Lung (tissue), 12 donors: ENCODE results near the gene CALD1. TPM values are rescaled to one million over a fixed set of nuclear protein-coding genes. Genes with fewer than 3 reads are reported as not detected.

Experiments used
- ATAC-seq: fragments of 200-7000 bp; cut with Tn5 transposase; one replicate; pipeline ENCODE4 v1.9.1; 2020; ENCODE audit warnings: moderate number of reproducible peaks; ENCODE audit not compliant: insufficient read depth, low FRiP score
- DNase-seq, 3 donors: peaks; one replicate each; pipeline ENCODE4 v3.0.0-alpha.2; 2013 to 2017
- H3K27ac ChIP-seq, 2 donors: one replicate each; pipeline ENCODE4 v1.5.1; 2013; ENCODE audit warnings: mild to moderate bottlenecking in 2 of 2, moderate library complexity in 2 of 2, control low read depth in 1 of 2, inconsistent platforms in 1 of 2, low read depth in 1 of 2, low read length in 1 of 2
- H3K27me3 ChIP-seq, 3 donors: one replicate each; pipeline ENCODE4 v1.5.1; 2013; ENCODE audit warnings: low read length in 2 of 3; ENCODE audit not compliant: control insufficient read depth in 3 of 3, insufficient read depth in 3 of 3
- H3K36me3 ChIP-seq, 4 donors: one replicate each; pipeline ENCODE4 v1.5.1; 2013; ENCODE audit warnings: low read length in 4 of 4, mild to moderate bottlenecking in 1 of 4, moderate library complexity in 1 of 4; ENCODE audit not compliant: control insufficient read depth in 4 of 4, insufficient read depth in 4 of 4
- H3K4me1 ChIP-seq, 5 donors: one replicate each; pipeline ENCODE4 v1.5.1; 2013; ENCODE audit warnings: low read length in 5 of 5, mild to moderate bottlenecking in 2 of 5, moderate library complexity in 1 of 5; ENCODE audit not compliant: control insufficient read depth in 5 of 5, insufficient read depth in 5 of 5
- H3K4me3 ChIP-seq: one replicate; pipeline ENCODE4 v1.5.1; 2013; ENCODE audit warnings: mild to moderate bottlenecking, control low read depth, moderate library complexity
- H3K9ac ChIP-seq, 2 donors: one replicate each; pipeline ENCODE4 v1.5.1; 2013; ENCODE audit warnings: low read length in 2 of 2, control low read depth in 1 of 2; ENCODE audit not compliant: insufficient read depth in 1 of 2
- H3K9me3 ChIP-seq, 4 donors: one replicate each; pipeline ENCODE4 v1.5.1; 2013; ENCODE audit warnings: low read length in 3 of 4, mild to moderate bottlenecking in 1 of 4, moderate library complexity in 1 of 4; ENCODE audit not compliant: control insufficient read depth in 4 of 4, insufficient read depth in 3 of 4
- CTCF ChIP-seq: IDR thresholded peaks from 2 replicates; pipeline ENCODE4 v1.5.1; 2012; ENCODE audit warnings: mild to moderate bottlenecking; ENCODE audit errors: control extremely low read depth, extremely low read depth
- WGBS, 2 donors: extraction: QIAGEN DNeasy Blood & Tissue Kit; methylation state at CpG; one replicate each; pipeline ENCODE4 v1.1.7; 2013; 5-methylcytosine and 5-hydroxymethylcytosine counted together
- polyA plus RNA-seq, 2 donors: library from polyadenylated mRNA; stranded (reverse); fragments of 200-250 nt; gene quantifications; one replicate each; pipeline ENCODE4 v1.2.1, GENCODE V29; 2013
- total RNA-seq, 2 donors: library from RNA; depleted of rRNA in 1 of 2; stranded (reverse); fragments of >200 nt in 1 of 2; gene quantifications; one replicate each; pipeline ENCODE4 v1.2.1, GENCODE V29; 2014 to 2021
- donor health status: control.
- donor health status: control.
- donor health status: Bipolar disorder and iron deficiency.
- donor health status: healthy.
- donor health status: DM: yes; HTN: yes; CAD: no.

Gene CALD1
- total and polyA plus RNA-seq, 4 donors: 56.4 to 173 (median 92.0) TPM

DNA sequence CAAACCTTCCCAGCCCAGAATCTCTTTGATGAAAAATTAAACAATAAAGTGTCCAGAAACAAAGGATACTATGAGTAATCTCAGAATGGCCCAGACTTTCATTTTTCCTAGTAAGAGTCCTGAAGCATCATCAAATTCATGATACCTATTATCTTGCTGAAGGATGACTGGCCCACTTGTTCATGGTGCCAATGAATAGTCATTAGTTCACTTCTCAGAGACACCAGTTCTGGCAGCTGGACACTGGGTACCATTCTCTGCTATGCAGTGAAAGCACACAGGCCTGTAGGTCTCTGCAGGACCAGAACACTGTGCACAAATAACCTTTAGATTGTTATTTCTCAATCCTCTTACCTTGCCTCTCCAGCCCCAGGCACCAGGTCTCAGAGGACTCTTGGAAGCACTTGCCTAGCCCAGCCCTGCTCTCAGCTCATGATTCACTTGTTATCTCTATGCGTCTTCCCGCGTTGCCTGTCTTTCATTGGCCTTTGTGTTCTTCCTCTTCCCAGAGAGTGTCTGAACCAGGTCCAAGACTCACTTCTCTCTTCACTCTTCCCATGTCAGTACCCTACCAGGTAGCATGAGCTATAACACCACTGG, 108.8 kb downstream of the CALD1 start:
- H3K27ac ChIP-seq: peak overlapping the region in 1 of 2 donors; percentile 62
- ATAC-seq (no peak), DNase-seq (no peak)
- 28 to 67% methylated on average over 3 of the region's 3 CpGs for WGBS, 2 donors
- no peak for TF ChIP-seq CTCF
- H3K27me3 ChIP-seq: no peaks in the 10 kb centered on the region
- peaks cover 11 to 44% (median 31%) of the 10 kb centered on the region in 5 donors for H3K4me1 ChIP-seq
- H3K36me3 ChIP-seq: peaks cover 0 to 4% (median 0%) of the 10 kb centered on the region in 4 donors
- H3K4me3 ChIP-seq: no peak overlapping the region
- no peak overlapping the region for H3K9ac ChIP-seq
- no peaks in the 10 kb centered on the region for H3K9me3 ChIP-seq

DNA sequence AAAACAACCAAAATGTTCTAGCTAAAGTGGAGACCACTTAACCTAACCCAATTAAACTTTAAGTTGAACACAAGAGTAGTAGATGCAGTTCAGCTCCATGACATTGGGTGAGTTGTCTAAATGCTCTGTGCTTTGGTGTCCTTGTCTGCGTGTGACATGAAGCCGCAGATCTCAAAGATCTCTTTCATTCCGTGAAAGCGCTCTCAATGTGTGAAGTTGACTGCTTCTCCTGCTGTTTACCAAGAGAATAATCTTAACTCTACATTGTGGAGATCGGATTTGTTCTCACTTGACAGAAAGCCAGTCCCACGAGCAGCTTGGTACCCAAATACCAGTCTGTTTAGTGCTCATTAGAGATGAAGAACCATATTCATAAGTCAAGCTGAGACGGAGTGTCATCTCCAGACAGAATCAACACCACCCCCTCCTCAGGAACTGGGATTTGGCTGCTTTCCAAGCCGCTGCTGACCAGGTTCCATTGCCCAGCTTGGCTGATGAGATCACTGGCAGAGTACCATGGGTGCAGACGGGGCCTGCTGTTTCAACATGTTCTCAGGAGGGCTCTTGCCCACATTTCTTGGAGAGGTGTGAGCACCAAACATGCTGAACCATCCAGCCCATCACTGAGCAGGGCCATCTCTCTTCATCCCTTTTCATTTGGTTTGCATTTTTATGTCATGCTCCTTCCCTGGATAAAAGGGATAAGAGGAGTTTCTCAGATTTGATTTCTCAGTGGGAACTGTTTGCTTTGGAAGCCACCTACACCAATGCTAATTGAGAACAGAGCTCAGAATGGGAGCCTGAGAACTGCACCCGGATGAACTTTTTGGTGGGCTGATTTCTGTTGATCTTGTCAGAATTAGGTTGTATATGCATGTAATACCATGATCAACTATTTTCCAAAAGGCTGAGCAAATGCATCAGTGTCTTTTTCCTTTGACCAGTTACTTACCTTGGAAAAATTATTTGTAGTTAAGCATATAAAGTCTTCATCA, 111.1 kb downstream of the CALD1 start:
- 67 to 83% methylated on average over 10 of the region's 10 CpGs for WGBS, 2 donors
- Histone ChIP-seq H3K36me3 (peaks cover 0 to 4% (median 0%) of the 10 kb centered on the region in 4 donors), H3K4me1 (peaks cover 11 to 50% (median 35%) of the 10 kb centered on the region in 5 donors), H3K27me3 (no peaks in the 10 kb centered on the region), H3K9me3 (peaks cover 0 to 2% (median 0%) of the 10 kb centered on the region in 4 donors), H3K27ac (peak overlapping the region in 1 of 2 donors; percentile 67), H3K9ac (peak overlapping the region in 1 of 2 donors; percentile 91), H3K4me3 (no peak overlapping the region)
- ATAC-seq (no peak), DNase-seq (peak in 2 of 3 donors; percentile 26 to 49)
- TF ChIP-seq CTCF: no peak

DNA sequence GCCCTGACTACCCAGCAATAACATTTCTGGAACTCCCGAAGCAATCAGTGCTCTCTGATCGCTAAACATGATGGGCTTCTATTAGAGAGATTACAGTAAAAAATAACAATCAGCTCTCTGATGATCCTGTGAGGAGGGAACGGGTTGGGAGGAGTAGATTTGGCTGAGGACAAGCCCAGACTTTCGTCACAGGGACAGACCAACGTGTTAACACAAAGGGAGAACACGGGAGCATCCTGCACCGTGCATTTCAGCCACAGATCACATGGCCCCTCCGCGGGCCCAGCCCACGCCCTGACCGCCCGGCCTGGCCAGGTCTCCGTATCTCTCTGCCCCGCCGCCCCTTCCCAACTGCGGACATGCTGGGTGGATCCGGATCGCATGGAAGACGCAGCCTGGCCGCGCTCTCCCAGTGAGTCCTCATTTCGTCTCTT, 111.8 kb downstream of the CALD1 start:
- peak overlapping the region in 1 of 2 donors; percentile 91 for H3K9ac ChIP-seq
- H3K27ac ChIP-seq: peak overlapping the region; percentile 56 to 91
- peak overlapping the region; percentile 36 for H3K4me3 ChIP-seq
- peaks cover 0 to 9% (median 2%) of the 10 kb centered on the region in 4 donors for H3K9me3 ChIP-seq
- H3K36me3 ChIP-seq: peaks cover 0 to 5% (median 2%) of the 10 kb centered on the region in 4 donors
- peaks cover 11 to 43% (median 32%) of the 10 kb centered on the region in 5 donors for H3K4me1 ChIP-seq
- WGBS, 2 donors: 19 to 32% methylated on average over 22 of the region's 22 CpGs
- H3K27me3 ChIP-seq: no peaks in the 10 kb centered on the region
- DNase-seq: peak; percentile 91 to 98 (median 97)
- ATAC-seq: peak; percentile 77
- no peak for TF ChIP-seq CTCF
